DOHH2 (cell line): Measurements from ENCODE around the gene MEIS2.

ENCODE experiments used
- EZH2phosphoT487 ChIP-seq: fragments of 200-600 bp; sonication (generic); IDR thresholded peaks from 2 replicates; pipeline ENCODE4 v1.6.1; 2017; ENCODE audit warnings: borderline replicate concordance, mild to moderate bottlenecking, antibody characterized with exemption, low read length, moderate library complexity, mixed read lengths
- TF ChIP-seq, protein P1 (sequence below): fragments of 200-600 bp; sonication (generic); IDR thresholded peaks from one replicate; pipeline ENCODE4 v1.5.1; 2014; ENCODE audit warnings: antibody characterized with exemption, mild to moderate bottlenecking, low read depth, low read length; ENCODE audit not compliant: poor library complexity, severe bottlenecking

DNA sequence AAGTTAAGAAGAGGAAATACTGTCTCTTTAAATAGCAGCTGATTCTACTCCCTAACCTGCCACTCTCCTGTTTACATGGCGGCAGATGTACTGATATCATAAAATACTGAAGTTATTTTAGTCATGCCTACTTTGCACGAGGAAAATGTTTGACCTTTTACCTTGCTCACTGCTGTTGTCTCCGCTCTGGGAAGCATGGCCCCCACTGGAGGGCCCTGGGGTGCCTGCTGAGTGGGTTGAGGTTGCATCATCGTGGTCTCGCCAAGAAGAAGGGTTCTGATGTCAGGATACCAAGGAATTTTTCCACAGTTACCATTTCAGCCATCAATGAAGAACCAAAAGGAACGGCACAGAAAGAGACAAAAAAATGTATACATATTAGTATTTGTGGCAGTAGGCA lies 16.7 kb downstream of the MEIS2 start:
- TF ChIP-seq, protein P1, sequence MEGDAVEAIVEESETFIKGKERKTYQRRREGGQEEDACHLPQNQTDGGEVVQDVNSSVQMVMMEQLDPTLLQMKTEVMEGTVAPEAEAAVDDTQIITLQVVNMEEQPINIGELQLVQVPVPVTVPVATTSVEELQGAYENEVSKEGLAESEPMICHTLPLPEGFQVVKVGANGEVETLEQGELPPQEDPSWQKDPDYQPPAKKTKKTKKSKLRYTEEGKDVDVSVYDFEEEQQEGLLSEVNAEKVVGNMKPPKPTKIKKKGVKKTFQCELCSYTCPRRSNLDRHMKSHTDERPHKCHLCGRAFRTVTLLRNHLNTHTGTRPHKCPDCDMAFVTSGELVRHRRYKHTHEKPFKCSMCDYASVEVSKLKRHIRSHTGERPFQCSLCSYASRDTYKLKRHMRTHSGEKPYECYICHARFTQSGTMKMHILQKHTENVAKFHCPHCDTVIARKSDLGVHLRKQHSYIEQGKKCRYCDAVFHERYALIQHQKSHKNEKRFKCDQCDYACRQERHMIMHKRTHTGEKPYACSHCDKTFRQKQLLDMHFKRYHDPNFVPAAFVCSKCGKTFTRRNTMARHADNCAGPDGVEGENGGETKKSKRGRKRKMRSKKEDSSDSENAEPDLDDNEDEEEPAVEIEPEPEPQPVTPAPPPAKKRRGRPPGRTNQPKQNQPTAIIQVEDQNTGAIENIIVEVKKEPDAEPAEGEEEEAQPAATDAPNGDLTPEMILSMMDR: no peak
- no peak for TF ChIP-seq EZH2phosphoT487
